ENCODE data around the gene PHYHIPL.

- TF ChIP-seq POLR2A (IDR thresholded peaks at IDR 0.05; ENCODE audit: low read depth, low read length): no peak
- TF ChIP-seq POLR2AphosphoS5 (IDR thresholded peaks at IDR 0.05; ENCODE audit: low read depth, low read length): no peak
- TF ChIP-seq PAX5 (IDR thresholded peaks at IDR 0.05; ENCODE audit: insufficient read depth, low read length, severe bottlenecking): no peak
- TF ChIP-seq TAF1 (IDR thresholded peaks at IDR 0.05; ENCODE audit: low read depth, low read length): no peak
Observed at GRCh38 chr10:59284118-59284975, 107.9 kb downstream of the PHYHIPL start.
